ENCODE data around the gene TMEM245. TPM values are rescaled to one million over a fixed set of nuclear protein-coding genes. Genes with fewer than 3 reads are reported as not detected.

Gene TMEM245
- total RNA-seq, 2 experiments from 2014 or later = 22.6 to 24.4 TPM

DNA sequence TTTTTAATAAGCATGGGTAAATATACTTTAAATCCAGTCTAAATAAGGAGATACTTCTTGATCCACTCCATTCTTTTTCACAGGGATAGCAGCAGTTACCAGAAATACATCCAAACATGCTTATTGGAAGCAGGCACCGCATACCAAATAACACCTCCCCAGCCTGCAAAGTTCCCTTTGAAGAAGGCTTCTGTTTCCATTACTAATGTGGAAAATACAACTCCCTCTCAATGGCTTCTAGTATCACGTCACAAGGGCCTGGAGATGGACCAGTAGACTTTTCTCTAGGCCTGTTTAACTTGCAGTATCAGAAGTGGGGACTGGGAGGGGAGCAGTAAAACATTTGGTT lies 20.8 kb downstream of the TMEM245 start:
- peak overlapping the region; percentile 9 for H3K4me3 Mint-ChIP-seq
- ChIA-PET POLR2A (no interaction called here), CTCF (no interaction called here)
- Histone ChIP-seq H3K4me1 (ENCODE audit: insufficient read depth, low read length) (peaks cover 52% of the 10 kb centered on the region), H3K27ac (ENCODE audit: low read depth in 1 of 2, low read length in 2 of 2) (no peak overlapping the region), H3K36me3 (ENCODE audit: insufficient read depth, low read length) (peaks cover 25% of the 10 kb centered on the region), H3K9me3 (ENCODE audit: control insufficient read depth in 1 of 2, insufficient read depth in 1 of 2, low read length in 2 of 2) (peaks cover 3 to 6% of the 10 kb centered on the region in 2 experiments), H3K27me3 (ENCODE audit: control insufficient read depth in 1 of 2, insufficient read depth in 2 of 2, low read length in 2 of 2) (no peaks in the 10 kb centered on the region), H3K4me3 (ENCODE audit: low read length) (no peak overlapping the region)
- peaks cover 91% of the 10 kb centered on the region for H3K4me1 Mint-ChIP-seq (ENCODE audit: low read depth)
- H3K27me3 Mint-ChIP-seq = no peaks in the 10 kb centered on the region
- intact Hi-C loops (cut with DNase I, micrococcal nuclease) = loop anchor here in 1 of 2 experiments (5.0 kb wide), 1 partner anchor 87 kb away; the partner anchor contains the start of gene CTNNAL1
- ATAC-seq (ENCODE audit: poor library complexity) (no peak), DNase-seq (no peak)
- H3K27ac Mint-ChIP-seq = peak overlapping the region; percentile 69
- TF ChIP-seq, protein P1, sequence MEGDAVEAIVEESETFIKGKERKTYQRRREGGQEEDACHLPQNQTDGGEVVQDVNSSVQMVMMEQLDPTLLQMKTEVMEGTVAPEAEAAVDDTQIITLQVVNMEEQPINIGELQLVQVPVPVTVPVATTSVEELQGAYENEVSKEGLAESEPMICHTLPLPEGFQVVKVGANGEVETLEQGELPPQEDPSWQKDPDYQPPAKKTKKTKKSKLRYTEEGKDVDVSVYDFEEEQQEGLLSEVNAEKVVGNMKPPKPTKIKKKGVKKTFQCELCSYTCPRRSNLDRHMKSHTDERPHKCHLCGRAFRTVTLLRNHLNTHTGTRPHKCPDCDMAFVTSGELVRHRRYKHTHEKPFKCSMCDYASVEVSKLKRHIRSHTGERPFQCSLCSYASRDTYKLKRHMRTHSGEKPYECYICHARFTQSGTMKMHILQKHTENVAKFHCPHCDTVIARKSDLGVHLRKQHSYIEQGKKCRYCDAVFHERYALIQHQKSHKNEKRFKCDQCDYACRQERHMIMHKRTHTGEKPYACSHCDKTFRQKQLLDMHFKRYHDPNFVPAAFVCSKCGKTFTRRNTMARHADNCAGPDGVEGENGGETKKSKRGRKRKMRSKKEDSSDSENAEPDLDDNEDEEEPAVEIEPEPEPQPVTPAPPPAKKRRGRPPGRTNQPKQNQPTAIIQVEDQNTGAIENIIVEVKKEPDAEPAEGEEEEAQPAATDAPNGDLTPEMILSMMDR (IDR thresholded peaks at IDR 0.05) = no peak
- H3K36me3 Mint-ChIP-seq (ENCODE audit: low read depth) = peaks cover 51% of the 10 kb centered on the region
- H3K9me3 Mint-ChIP-seq = peaks cover 7% of the 10 kb centered on the region

DNA sequence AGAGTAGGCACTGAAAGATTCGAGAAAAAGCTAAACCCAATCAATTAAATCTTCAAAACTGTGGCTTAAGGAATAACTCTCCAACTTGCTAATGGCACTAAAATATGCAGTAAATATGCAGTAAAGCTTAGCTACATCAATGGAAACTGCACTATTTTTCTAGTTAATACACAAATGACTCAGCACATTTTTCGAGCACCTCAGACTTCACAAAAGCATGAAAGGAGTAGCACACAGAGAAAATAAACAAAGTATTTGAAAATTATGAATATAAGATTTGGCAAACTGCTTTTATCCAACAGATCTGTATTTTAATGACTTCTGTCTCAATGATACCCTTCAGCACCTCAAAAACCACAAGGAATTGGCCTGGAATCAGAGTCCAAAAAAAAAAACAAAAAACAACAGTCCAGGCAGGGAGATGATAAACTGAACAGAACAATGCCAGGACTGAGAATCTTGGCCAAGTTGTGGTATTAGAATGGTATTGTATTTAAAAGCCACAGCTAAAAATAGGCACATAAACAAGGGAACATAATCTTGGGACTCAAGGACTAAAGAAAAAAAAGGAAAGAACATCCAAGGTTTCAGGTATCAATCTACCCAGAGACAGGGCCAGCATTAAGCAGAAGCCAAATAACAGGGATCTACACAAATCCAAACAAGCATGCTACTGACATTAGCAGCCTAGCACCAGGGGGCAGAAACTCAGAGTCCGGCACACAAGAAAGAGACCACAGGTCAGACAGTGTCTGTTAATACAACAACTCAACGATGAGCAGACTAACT lies 21.4 kb downstream of the TMEM245 start:
- intact Hi-C loops (cut with DNase I, micrococcal nuclease) = loop anchor here in 1 of 2 experiments (5.0 kb wide), 1 partner anchor 86 kb away; the partner anchor contains the start of gene CTNNAL1

DNA sequence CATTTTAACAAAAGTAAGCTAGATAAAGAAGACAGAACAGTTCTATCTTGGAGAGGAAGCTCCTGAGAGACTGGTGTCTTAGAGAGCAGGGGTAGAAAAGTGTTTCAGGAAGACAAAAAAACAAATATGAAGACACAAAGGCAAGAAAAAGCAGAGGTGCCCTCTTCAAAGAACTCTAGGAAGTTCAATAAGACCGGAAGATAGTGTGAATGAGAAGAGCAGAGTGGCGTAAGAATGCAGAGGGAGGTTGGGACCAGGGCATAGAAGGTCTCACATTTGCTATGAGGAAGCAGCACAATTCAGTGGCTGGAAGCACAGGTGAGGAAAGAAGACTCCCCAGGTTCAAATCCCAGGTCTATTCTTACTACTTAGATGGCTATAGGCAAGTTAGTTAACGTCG lies 22.6 kb downstream of the TMEM245 start:
- H3K9me3 ChIP-seq (ENCODE audit: control insufficient read depth in 1 of 2, insufficient read depth in 1 of 2, low read length in 2 of 2) = no peaks in the 10 kb centered on the region
- Mint-ChIP-seq H3K27me3 (no peaks in the 10 kb centered on the region), H3K4me1 (ENCODE audit: low read depth) (peaks cover 94% of the 10 kb centered on the region), H3K27ac (peak overlapping the region; percentile 69), H3K36me3 (ENCODE audit: low read depth) (peaks cover 53% of the 10 kb centered on the region), H3K4me3 (peak overlapping the region; percentile 34), H3K9me3 (no peaks in the 10 kb centered on the region)
- ChIA-PET POLR2A (interaction anchor here (0.7 to 2.4 kb wide), 3 partner anchors 14 to 61 kb away, joined by 3 to 18 read pairs (median 3); partner anchors contain the start of gene TMEM245), CTCF (no interaction called here)
- ATAC-seq (ENCODE audit: poor library complexity) (peak; percentile 13), DNase-seq (peak in 2 of 14 experiments; percentile 35 to 36)
- peaks cover 52% of the 10 kb centered on the region for H3K4me1 ChIP-seq (ENCODE audit: insufficient read depth, low read length)
- peak overlapping the region in 1 of 2 donors; percentile 1 for H3K27ac ChIP-seq (ENCODE audit: low read depth in 1 of 2, low read length in 2 of 2)
- H3K36me3 ChIP-seq (ENCODE audit: insufficient read depth, low read length) = peaks cover 24% of the 10 kb centered on the region
- no peaks in the 10 kb centered on the region for H3K27me3 ChIP-seq (ENCODE audit: control insufficient read depth in 1 of 2, insufficient read depth in 2 of 2, low read length in 2 of 2)
- H3K4me3 ChIP-seq (ENCODE audit: low read length) = no peak overlapping the region
- intact Hi-C loops (cut with DNase I, micrococcal nuclease) = loop anchor here in 1 of 2 experiments (5.0 kb wide), 1 partner anchor 85 kb away; the partner anchor contains the start of gene CTNNAL1
- TF ChIP-seq, protein P1 (IDR thresholded peaks at IDR 0.05) = no peak

More for the DNA sequence above, 21.4 kb downstream of the TMEM245 start:
- ChIA-PET CTCF (no interaction called here), POLR2A (interaction anchor here (2.4 kb wide), 1 partner anchor 21 kb away, joined by 18 read pairs; the partner anchor contains the start of gene TMEM245)
- peaks cover 5% of the 10 kb centered on the region for H3K9me3 Mint-ChIP-seq
- peak overlapping the region; percentile 69 for H3K27ac Mint-ChIP-seq
- no peaks in the 10 kb centered on the region for H3K27me3 ChIP-seq (ENCODE audit: control insufficient read depth in 1 of 2, insufficient read depth in 2 of 2, low read length in 2 of 2)
- TF ChIP-seq, protein P1 (IDR thresholded peaks at IDR 0.05) = no peak
- DNase-seq = no peak
- H3K4me1 Mint-ChIP-seq (ENCODE audit: low read depth) = peaks cover 95% of the 10 kb centered on the region
- H3K27me3 Mint-ChIP-seq = no peaks in the 10 kb centered on the region
- no peak for ATAC-seq (ENCODE audit: poor library complexity)
- H3K4me1 ChIP-seq (ENCODE audit: insufficient read depth, low read length) = peaks cover 52% of the 10 kb centered on the region
- H3K36me3 Mint-ChIP-seq (ENCODE audit: low read depth) = peaks cover 51% of the 10 kb centered on the region
- H3K27ac ChIP-seq (ENCODE audit: low read depth in 1 of 2, low read length in 2 of 2) = no peak overlapping the region
- H3K4me3 ChIP-seq (ENCODE audit: low read length) = no peak overlapping the region
- H3K4me3 Mint-ChIP-seq = peak overlapping the region; percentile 11
- H3K9me3 ChIP-seq (ENCODE audit: control insufficient read depth in 1 of 2, insufficient read depth in 1 of 2, low read length in 2 of 2) = peaks cover 0 to 6% of the 10 kb centered on the region in 2 experiments
- peaks cover 20% of the 10 kb centered on the region for H3K36me3 ChIP-seq (ENCODE audit: insufficient read depth, low read length)
